ENCODE data around the gene CALB2. TPM values are rescaled to one million over a fixed set of nuclear protein-coding genes. Genes with fewer than 3 reads are reported as not detected.

The CALB2 gene
- total and polyA plus RNA-seq, 8 donors: 0.35 to 0.60 TPM; not detected in 6

DNA sequence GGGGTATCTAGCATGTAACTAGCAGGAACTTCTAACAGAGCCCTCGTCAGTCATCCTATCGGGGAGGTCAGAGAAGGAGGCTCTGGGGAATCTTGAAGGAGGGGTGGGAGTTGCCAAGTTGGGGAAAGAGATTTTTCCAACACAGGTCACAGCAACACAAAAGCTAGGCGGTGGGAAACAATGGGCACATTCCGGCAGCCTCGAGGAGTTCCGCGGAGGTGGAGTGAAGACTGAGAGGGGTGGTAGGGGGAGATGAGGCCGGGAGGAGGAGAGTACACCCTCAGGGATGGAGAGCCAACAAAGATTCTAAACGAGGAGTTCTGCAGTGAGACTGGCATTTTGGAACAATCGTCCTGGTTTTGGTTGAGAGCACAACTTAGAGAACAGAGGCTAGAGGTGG lies 13.5 kb upstream of the CALB2 start:
- no peak for ATAC-seq
- intact Hi-C loops (cut with DNase I): no loop called here
- no peak for DNase-seq
- Histone ChIP-seq H3K9me3 (no peaks in the 10 kb centered on the region), H3K4me1 (no peaks in the 10 kb centered on the region), H3K27ac (no peak overlapping the region), H3K4me3 (no peak overlapping the region), H3K27me3 (peaks cover 0 to 2% of the 10 kb centered on the region in 2 donors), H3K36me3 (no peaks in the 10 kb centered on the region)
- TF ChIP-seq, protein P1, sequence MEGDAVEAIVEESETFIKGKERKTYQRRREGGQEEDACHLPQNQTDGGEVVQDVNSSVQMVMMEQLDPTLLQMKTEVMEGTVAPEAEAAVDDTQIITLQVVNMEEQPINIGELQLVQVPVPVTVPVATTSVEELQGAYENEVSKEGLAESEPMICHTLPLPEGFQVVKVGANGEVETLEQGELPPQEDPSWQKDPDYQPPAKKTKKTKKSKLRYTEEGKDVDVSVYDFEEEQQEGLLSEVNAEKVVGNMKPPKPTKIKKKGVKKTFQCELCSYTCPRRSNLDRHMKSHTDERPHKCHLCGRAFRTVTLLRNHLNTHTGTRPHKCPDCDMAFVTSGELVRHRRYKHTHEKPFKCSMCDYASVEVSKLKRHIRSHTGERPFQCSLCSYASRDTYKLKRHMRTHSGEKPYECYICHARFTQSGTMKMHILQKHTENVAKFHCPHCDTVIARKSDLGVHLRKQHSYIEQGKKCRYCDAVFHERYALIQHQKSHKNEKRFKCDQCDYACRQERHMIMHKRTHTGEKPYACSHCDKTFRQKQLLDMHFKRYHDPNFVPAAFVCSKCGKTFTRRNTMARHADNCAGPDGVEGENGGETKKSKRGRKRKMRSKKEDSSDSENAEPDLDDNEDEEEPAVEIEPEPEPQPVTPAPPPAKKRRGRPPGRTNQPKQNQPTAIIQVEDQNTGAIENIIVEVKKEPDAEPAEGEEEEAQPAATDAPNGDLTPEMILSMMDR (IDR thresholded peaks at IDR 0.05): no peak

DNA sequence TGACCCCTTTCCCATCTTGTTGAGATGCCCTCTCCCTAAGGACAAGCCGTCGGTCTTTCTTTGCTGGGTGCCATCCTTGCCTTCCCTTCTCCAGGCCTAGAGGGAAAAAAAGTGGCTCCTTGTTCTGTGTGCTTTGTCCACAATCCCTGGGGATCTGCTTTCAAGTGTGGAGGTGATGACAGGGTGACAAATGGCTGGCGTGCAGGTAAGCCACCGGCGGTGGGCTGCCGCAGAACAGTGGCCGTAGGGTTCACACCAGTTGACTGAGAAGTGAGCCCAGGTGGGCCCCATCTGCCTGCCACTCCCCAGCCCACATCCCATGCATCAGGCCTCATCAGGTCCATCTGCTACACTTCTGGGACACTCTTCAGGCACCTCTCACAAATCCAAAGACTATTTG lies 11.4 kb upstream of the CALB2 start:
- H3K27ac ChIP-seq: no peak overlapping the region
- no peak overlapping the region for H3K4me3 ChIP-seq
- no peaks in the 10 kb centered on the region for H3K4me1 ChIP-seq
- TF ChIP-seq, protein P1 (IDR thresholded peaks at IDR 0.05): no peak
- DNase-seq: no peak
- H3K27me3 ChIP-seq: peaks cover 0 to 4% of the 10 kb centered on the region in 2 donors
- no peaks in the 10 kb centered on the region for H3K9me3 ChIP-seq
- no peak for ATAC-seq
- intact Hi-C loops (cut with DNase I): no loop called here
- H3K36me3 ChIP-seq: no peaks in the 10 kb centered on the region

DNA sequence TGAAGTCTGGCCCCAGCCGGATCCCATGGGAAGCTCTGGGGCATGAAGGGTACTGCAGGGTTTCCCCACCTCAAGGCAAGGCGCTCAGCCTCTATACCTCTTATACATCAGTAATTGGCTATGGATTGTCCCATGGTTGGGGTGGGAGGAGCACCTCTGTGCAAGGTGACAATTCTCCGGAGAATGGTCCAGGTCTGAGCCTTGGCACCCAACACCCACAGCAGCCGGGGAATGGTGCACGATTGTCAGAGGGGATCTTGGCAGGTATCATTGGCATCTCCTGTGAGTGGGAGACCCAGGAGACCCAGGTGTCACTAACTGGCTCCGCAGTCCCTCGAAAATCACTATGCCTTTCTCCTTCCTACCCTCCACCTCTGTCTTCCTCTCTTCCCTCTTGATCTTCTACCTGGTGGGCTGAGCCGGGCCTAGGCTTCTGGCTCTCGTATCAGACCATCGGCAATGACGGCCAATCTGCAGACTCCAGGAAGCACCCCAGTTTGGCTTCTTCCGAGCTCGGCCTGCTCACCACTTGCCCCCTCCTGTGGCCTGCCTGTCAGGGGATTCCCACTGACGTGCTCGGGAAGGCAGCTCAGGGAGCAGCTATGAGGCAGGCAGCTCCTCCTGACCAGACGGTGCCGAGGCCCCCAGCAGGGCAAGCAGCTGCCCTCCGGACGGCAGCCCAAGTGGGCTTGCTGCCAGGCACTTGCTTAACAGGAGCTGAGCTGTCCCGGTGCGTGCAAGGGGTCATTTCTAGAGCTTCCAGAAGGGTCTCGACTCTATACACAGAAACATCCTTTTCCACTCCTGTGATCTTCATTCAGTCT lies 10.0 kb upstream of the CALB2 start:
- Histone ChIP-seq H3K27ac (no peak overlapping the region), H3K27me3 (peaks cover 0 to 4% of the 10 kb centered on the region in 2 donors), H3K4me3 (no peak overlapping the region), H3K36me3 (no peaks in the 10 kb centered on the region), H3K9me3 (no peaks in the 10 kb centered on the region), H3K4me1 (no peaks in the 10 kb centered on the region)
- intact Hi-C loops (cut with DNase I): no loop called here
- ATAC-seq (no peak), DNase-seq (no peak)
- TF ChIP-seq, protein P1 (IDR thresholded peaks at IDR 0.05): no peak

DNA sequence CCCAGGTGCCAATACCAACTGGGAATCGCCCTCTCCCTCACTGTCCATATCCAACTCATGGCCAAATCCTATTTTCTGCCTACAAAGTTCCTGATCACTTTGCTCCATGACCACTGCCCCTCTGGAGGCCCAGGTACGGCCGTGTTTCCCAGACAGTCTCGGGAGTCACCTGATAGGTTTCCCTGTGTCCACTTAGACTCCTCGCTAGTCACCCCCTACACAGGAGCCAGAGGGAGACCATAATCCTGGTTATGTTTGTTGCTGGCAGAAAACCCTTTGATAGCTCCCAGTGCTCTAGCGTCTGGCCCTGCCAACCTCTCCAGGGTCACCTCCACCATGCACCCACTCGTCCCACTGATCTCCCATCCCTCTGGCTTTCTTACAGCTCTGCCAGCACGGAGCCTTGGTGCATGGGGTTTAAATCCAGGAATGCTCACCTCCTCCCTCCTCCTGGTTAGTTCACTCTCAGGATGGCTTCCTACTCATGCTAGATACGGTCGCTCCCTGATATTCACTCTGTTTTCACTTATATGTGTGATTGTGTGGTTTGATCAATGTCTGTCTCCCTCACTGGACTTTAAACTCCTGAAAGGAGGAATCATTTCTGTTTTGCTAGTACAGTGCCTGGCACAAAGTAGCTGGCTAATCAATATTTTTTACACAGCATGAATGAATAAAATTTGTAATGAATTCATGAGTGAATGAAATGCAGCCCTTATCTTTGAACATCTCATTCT lies 7.5 kb upstream of the CALB2 start:
- H3K27me3 ChIP-seq: peaks cover 0 to 4% of the 10 kb centered on the region in 2 donors
- no peaks in the 10 kb centered on the region for H3K9me3 ChIP-seq
- intact Hi-C loops (cut with DNase I): no loop called here
- DNase-seq (no peak), ATAC-seq (no peak)
- no peaks in the 10 kb centered on the region for H3K4me1 ChIP-seq
- no peaks in the 10 kb centered on the region for H3K36me3 ChIP-seq
- no peak overlapping the region for H3K27ac ChIP-seq
- H3K4me3 ChIP-seq: no peak overlapping the region
- TF ChIP-seq, protein P1 (IDR thresholded peaks at IDR 0.05): no peak

DNA sequence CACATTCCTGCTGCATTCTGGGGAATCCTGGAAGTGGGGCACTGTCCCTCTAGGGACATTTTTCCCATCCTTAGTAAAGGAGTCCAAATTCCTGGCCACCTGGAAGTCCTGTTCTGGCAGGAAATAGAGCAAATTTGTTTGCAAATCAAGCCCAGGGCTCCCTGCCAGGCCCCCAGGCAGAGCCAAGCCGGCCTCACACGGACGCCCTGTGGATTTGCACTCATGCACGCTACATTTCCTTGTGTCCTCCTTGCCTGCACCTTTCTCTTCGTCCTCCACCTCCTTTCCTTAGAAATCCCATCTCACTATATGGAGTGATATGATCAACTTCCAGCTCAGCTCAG lies 7.0 kb upstream of the CALB2 start:
- H3K27ac ChIP-seq: no peak overlapping the region
- no peak for DNase-seq
- no peak overlapping the region for H3K4me3 ChIP-seq
- H3K9me3 ChIP-seq: no peaks in the 10 kb centered on the region
- no peaks in the 10 kb centered on the region for H3K36me3 ChIP-seq
- H3K27me3 ChIP-seq: peaks cover 0 to 4% of the 10 kb centered on the region in 2 donors
- TF ChIP-seq, protein P1 (IDR thresholded peaks at IDR 0.05): no peak
- no peak for ATAC-seq
- no peaks in the 10 kb centered on the region for H3K4me1 ChIP-seq
- intact Hi-C loops (cut with DNase I): no loop called here

Measured in left lung (tissue), 10 donors.